B cell (primary cell): ENCODE data around the gene BACH2.
A peak's percentile ranks its signal among the peaks of the same experiment; 100 is the strongest.

Experiments used
- CTCF ChIP-seq: fragments of 200-600 bp; IDR thresholded peaks from one replicate; pipeline ENCODE4 v1.8.0; 2022; ENCODE audit warnings: antibody characterized with exemption, mild to moderate bottlenecking
- EZH2 ChIP-seq: IDR thresholded peaks from 2 replicates; pipeline ENCODE4 v1.6.1; 2012; ENCODE audit warnings: borderline replicate concordance, low read depth, mild to moderate bottlenecking, moderate library complexity, low read length; ENCODE audit not compliant: insufficient read depth, poor library complexity, severe bottlenecking

- TF ChIP-seq EZH2 (no peak), CTCF (peak; percentile 79)
These were observed 356.2 kb downstream of the BACH2 start for GRCh38 chr6:89940225-89941027.
